ENCODE data around the gene KIF19. TPM values are rescaled to one million over a fixed set of nuclear protein-coding genes. Genes with fewer than 3 reads are reported as not detected.

KIF19 gene
- total RNA-seq, 1 experiment from 2014 or later, result not detected

DNA sequence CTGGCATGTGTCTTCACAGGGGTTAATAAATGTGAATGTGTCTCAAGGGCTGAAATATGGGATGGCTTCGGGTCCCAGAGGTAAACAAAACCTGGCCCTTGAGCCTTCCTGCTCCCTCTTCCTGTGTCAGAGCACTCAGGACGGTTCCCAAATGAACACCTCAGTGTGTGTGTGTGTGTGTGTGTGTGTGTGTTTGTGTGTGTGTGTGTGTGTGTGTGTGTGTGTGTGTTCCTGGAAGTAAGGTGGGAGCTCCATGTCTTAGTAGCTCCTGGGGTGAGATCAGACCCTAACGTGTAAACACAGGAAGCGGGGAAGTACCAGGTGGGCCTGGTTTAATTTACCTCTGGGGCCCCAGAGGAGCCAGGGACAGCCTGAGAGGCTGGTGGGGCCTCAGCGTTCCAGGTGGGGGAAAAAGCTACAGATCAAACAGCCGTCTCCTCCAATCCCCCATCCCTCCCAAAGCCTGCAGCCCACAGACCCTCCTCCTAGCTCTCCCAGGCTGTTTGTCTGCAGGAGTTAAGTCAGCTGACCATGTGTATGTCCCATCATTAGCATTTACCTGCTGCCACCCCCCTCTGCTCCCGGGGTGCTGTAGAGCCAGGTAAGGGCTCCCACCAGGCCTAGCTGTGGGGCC, 6.1 kb downstream of the KIF19 start:
- in situ Hi-C loops (cut with HindIII; ENCODE audit: low pct_unique_long_range_greater_than_20kb, low sequenced_read_pairs), result no loop called here
- Histone ChIP-seq H3K27me3 (ENCODE audit: control insufficient read depth, insufficient read depth, low read length) (no peaks in the 10 kb centered on the region), H3K4me3 (ENCODE audit: low read depth in 2 of 2, low read length in 2 of 2) (no peak overlapping the region), H3K36me3 (ENCODE audit: control insufficient read depth, insufficient read depth, low read length) (no peaks in the 10 kb centered on the region), H3K27ac (ENCODE audit: low read length) (no peak overlapping the region), H3K9me3 (ENCODE audit: control insufficient read depth, insufficient read depth, low read depth, low read length) (no peaks in the 10 kb centered on the region), H3K4me1 (ENCODE audit: control insufficient read depth, insufficient read depth, low read length) (no peaks in the 10 kb centered on the region)
- TF ChIP-seq, protein P1, sequence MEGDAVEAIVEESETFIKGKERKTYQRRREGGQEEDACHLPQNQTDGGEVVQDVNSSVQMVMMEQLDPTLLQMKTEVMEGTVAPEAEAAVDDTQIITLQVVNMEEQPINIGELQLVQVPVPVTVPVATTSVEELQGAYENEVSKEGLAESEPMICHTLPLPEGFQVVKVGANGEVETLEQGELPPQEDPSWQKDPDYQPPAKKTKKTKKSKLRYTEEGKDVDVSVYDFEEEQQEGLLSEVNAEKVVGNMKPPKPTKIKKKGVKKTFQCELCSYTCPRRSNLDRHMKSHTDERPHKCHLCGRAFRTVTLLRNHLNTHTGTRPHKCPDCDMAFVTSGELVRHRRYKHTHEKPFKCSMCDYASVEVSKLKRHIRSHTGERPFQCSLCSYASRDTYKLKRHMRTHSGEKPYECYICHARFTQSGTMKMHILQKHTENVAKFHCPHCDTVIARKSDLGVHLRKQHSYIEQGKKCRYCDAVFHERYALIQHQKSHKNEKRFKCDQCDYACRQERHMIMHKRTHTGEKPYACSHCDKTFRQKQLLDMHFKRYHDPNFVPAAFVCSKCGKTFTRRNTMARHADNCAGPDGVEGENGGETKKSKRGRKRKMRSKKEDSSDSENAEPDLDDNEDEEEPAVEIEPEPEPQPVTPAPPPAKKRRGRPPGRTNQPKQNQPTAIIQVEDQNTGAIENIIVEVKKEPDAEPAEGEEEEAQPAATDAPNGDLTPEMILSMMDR (IDR thresholded peaks at IDR 0.05), result no peak
- TF ChIP-seq SIN3A (IDR thresholded peaks at IDR 0.05; ENCODE audit: borderline replicate concordance, insufficient read depth, low read depth, low read length) (no peak), TCF7L2 (IDR thresholded peaks at IDR 0.05; ENCODE audit: low read depth, low read length) (no peak), POLR2AphosphoS5 (IDR thresholded peaks at IDR 0.05; ENCODE audit: low read depth, low read length) (no peak)
- TF ChIP-seq, protein P2, sequence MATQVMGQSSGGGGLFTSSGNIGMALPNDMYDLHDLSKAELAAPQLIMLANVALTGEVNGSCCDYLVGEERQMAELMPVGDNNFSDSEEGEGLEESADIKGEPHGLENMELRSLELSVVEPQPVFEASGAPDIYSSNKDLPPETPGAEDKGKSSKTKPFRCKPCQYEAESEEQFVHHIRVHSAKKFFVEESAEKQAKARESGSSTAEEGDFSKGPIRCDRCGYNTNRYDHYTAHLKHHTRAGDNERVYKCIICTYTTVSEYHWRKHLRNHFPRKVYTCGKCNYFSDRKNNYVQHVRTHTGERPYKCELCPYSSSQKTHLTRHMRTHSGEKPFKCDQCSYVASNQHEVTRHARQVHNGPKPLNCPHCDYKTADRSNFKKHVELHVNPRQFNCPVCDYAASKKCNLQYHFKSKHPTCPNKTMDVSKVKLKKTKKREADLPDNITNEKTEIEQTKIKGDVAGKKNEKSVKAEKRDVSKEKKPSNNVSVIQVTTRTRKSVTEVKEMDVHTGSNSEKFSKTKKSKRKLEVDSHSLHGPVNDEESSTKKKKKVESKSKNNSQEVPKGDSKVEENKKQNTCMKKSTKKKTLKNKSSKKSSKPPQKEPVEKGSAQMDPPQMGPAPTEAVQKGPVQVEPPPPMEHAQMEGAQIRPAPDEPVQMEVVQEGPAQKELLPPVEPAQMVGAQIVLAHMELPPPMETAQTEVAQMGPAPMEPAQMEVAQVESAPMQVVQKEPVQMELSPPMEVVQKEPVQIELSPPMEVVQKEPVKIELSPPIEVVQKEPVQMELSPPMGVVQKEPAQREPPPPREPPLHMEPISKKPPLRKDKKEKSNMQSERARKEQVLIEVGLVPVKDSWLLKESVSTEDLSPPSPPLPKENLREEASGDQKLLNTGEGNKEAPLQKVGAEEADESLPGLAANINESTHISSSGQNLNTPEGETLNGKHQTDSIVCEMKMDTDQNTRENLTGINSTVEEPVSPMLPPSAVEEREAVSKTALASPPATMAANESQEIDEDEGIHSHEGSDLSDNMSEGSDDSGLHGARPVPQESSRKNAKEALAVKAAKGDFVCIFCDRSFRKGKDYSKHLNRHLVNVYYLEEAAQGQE (IDR thresholded peaks at IDR 0.05; ENCODE audit: insufficient read depth in 1 of 2, low read depth in 2 of 2, low read length in 1 of 2), result no peak
- no TSS peak for BruUV-seq (replicated peaks)
- ATAC-seq, result no peak
- intact Hi-C loops (cut with micrococcal nuclease; ENCODE audit: unreplicated experiment), result no loop called here
- DNase-seq (ENCODE audit: low read depth, low spot score), result no peak
- CTCF ChIA-PET, result no interaction called here
- POLR2A ChIA-PET, result no interaction called here

DNA sequence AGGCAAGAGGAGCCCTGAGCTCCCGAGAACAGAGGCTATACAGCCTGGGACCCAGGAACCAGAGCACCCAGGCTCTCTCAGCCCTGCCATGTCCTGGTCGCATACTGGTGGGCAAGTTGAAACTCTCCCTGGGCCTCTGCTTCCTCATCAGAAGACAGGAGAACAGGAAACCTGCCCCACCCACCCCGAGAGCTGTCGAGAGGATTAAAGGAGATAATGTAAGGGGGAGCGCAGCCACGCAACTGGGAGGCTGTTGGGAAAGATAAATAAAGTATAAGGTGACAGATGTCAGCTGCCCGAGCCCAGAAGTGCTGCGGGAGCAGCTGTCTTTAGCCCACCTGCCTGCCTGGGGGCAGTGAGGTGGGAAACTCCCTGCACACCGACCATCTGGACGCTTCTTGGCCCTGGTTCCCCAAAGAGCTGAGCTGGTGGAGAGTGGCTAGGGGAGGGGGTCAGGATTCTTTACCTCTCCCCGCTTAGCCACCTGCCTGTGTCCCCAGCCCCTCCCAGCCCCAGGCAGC, 6.8 kb downstream of the KIF19 start:
- intact Hi-C loops (cut with micrococcal nuclease; ENCODE audit: unreplicated experiment), result no loop called here
- TF ChIP-seq, protein P2 (IDR thresholded peaks at IDR 0.05; ENCODE audit: insufficient read depth in 1 of 2, low read depth in 2 of 2, low read length in 1 of 2), result no peak
- TF ChIP-seq SIN3A (IDR thresholded peaks at IDR 0.05; ENCODE audit: borderline replicate concordance, insufficient read depth, low read depth, low read length), result no peak
- TF ChIP-seq TCF7L2 (IDR thresholded peaks at IDR 0.05; ENCODE audit: low read depth, low read length), result no peak
- TF ChIP-seq, protein P1 (IDR thresholded peaks at IDR 0.05), result no peak
- H3K27me3 ChIP-seq (ENCODE audit: control insufficient read depth, insufficient read depth, low read length), result no peaks in the 10 kb centered on the region; the same call in 1 of the 2 replicates
- CTCF ChIA-PET, result interaction anchor here (0.6 kb wide), 1 partner anchor 12 kb away, joined by 5 read pairs; no protein-coding TSS in a partner anchor
- no peaks in the 10 kb centered on the region for H3K36me3 ChIP-seq (ENCODE audit: control insufficient read depth, insufficient read depth, low read length)
- no peak overlapping the region for H3K4me3 ChIP-seq (ENCODE audit: low read depth in 2 of 2, low read length in 2 of 2)
- H3K27ac ChIP-seq (ENCODE audit: low read length), result no peak overlapping the region
- no peaks in the 10 kb centered on the region for H3K9me3 ChIP-seq (ENCODE audit: control insufficient read depth, insufficient read depth, low read depth, low read length)
- H3K4me1 ChIP-seq (ENCODE audit: control insufficient read depth, insufficient read depth, low read length), result no peaks in the 10 kb centered on the region
- BruUV-seq (replicated peaks), result no TSS peak
- in situ Hi-C loops (cut with HindIII; ENCODE audit: low pct_unique_long_range_greater_than_20kb, low sequenced_read_pairs), result no loop called here
- ATAC-seq, result no peak
- POLR2A ChIA-PET, result no interaction called here
- DNase-seq (ENCODE audit: low read depth, low spot score), result no peak
